RPMI7951 (cell line): ENCODE measurements around the gene FXYD4. TPM values are rescaled to one million over a fixed set of nuclear protein-coding genes. Genes with fewer than 3 reads are reported as not detected.
"Not testable (repeated sequence)": the region's sequence is repeated elsewhere in the genome, so short reads cannot be mapped to it uniquely, and the experiment has no call there.

Experiments
- DNase-seq: peaks from one replicate; pipeline ENCODE4 v3.0.0-alpha.2; 2012; ENCODE audit warnings: low read depth
- total RNA-seq: library from RNA; depleted of rRNA; stranded (reverse); fragments of >200 nt; shearing (Covaris generic); gene quantifications from 2 replicates; pipeline ENCODE4 v1.2.3, GENCODE V29; 2014; rRNA removed

Gene FXYD4
- total RNA-seq, 1 experiment from 2014 or later, result not detected

DNA sequence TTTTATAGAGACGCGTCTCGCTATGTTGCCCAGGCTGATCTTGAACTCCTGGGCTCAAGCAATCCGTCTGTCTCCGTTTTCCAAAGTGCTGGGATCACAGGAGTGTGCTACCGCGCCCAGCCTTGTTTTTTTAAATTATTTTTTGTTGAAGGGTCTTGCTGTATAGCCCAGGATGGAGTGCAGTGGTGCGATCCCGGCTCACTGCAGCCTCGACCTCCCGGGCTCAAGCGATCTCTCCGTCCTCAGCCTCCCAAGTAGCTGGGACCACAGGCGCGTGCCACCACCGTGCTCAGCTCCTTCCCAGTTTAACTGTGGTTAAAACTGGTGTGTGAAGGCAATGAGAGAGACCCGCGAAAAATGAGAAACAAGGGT lies 48.5 kb downstream of the FXYD4 start:
- no peak for DNase-seq

DNA sequence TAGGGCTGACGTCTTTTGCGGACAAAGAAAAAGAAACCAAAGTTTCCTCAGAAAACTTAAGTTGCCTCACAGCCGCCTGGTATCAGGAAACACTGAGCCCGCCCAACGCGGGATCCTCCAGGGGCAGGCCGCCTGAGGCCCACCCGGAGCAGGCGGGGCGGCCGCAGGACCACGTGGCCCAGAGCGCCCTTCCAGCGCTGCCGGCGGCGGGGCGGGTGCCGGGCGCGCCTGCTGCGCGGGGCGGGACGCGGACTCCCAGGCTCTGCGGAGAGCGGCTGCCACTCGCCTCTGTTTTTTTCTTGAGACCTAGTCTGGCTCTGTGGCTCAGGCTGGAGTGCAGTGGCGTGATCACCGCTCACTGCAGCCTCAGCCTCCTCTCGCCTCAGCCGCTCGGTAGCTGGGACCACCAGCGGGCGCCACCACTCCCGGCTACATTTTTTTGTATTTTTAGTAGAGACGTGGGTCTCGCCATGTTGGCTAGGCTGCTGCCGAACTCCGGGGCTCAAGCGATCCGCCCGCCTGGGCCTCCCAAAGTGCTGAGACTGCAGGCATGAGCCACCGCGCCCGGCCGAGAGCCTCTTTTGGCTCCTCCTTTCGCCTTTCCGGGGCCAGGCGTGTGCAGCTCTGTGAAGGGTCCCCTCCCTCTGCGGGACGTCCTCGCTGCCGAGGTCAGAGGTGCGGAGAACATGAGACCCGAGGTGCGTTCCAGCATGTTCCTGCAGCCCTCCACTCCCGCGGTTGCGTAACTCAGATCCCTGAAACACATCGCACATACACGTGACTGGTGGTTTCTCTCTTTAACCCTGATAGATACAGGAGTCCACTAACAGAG lies 49.1 kb downstream of the FXYD4 start:
- peak; percentile 87 for DNase-seq

DNA sequence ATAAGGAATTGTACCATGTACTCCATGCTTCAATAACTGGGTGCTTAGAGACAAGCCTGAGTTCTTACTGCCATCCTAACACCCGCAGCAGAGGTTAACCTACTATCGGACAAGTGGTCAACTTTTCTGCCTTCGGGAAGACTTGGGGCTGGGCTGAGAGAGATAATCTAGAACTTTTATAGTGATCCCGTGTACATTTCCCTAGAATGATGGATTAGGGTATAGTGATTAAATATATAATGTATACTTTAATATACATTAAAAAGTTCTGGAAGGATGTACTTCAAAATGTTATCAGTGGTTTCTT lies 49.7 kb downstream of the FXYD4 start:
- DNase-seq, result no peak

DNA sequence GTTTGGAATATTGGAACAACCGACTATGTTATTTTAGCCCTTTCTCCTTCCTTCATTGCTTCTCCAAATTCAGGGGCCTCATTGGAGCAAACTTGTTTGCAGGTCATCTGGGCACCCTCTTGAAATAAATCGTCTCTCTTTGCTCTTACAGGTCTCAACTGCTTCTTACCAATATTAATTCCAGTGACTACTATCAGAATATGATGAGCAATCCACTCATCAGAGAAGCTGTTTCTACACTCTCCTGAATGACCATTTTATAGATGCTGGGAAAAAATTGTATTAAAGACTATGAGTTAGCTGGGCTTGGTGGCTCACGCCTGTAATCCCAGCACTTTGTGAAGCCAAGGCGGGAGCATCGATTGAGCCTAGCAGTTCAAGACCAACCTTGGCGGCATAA lies 50.1 kb downstream of the FXYD4 start:
- no peak for DNase-seq

DNA sequence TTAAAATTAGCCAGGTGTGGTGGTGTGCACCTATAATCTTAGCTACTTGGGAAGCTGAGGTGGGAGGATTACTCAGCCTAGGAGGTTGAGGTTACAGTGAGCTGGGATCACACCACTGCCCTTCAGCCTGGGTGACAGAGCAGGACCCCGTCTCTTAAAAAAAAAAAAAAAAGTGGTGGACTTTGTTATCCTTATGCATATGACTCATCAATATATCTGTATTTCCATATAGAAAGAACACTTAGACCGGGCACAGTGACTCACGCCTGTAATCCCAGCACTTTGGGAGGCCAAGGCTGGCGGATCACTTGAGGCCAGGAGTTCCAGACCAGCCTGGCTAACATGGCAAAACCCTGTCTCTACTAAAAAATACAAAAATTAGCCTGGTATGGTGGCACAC lies 50.5 kb downstream of the FXYD4 start:
- not testable (repeated sequence) for DNase-seq

DNA sequence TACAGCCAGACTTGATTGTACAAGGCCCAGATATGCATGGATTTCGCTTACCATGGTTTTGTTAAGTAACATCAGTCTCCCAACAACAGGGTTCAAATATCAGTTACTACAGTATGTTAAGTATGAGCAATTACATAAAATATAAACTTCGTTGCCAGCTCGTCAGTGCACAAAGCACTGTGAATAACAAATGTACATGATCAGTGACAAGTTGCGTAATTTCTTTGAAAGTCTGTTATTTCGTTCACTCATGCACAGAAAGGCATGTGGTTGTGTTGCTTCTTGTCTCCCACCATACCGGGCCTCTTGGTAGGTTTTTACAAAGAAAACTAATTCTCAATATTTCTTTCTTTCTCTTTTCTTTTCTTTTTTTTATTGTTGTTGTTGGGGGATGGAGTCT lies 53.0 kb downstream of the FXYD4 start:
- DNase-seq, result no peak

Other genes starting within 250 kb of the FXYD4 start
- 6.8 and 9.5 TPM in 2 replicates for gene CSGALNACT2, start 233.2 kb upstream of the FXYD4 start, total RNA-seq
- not detected in 2 replicates for gene RASGEF1A, start 104.6 kb upstream of the FXYD4 start, total RNA-seq
- 179 and 196 TPM in 2 replicates for gene HNRNPF, start 37.5 kb downstream of the FXYD4 start, total RNA-seq
- gene ZNF487, start 65.5 kb downstream of the FXYD4 start, total RNA-seq, result 6.1 and 6.3 TPM in 2 replicates
- gene ZNF239, start 203.0 kb downstream of the FXYD4 start, total RNA-seq, result 2.2 and 2.4 TPM in 2 replicates
- 4.1 and 5.2 TPM in 2 replicates for gene ZNF485, start 234.8 kb downstream of the FXYD4 start, total RNA-seq